ENCODE measurements around the gene EHMT1.

Gene EHMT1

DNA sequence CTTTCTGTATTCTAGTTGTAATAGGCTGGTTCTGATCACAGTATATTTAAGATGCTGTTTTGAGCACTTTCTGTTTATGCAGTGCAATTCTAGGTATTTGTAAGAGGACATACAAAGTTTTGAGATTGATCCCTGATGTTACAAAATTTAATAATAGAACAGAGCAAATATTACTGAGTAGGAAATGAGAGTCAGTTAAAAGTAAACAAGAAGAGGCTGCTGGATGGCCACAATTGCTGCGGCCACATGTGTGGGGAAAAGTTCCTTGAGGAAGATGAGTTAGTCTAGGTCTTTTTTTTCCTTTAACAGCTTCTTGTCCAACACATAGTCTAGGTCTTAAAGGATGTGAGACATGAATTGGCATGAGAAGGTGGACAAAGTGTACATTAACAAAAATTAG lies 11.3 kb downstream of the EHMT1 start:
- no peak for DNase-seq
- H3K36me3 ChIP-seq = peaks cover 5% of the 10 kb centered on the region; the same call in 1 of the 2 replicates
- no peaks in the 10 kb centered on the region for H3K4me1 ChIP-seq
- no peak overlapping the region for H3K4me3 ChIP-seq (ENCODE audit: low read depth, low read length)
- no peaks in the 10 kb centered on the region for H3K27me3 ChIP-seq
- no peaks in the 10 kb centered on the region for H3K9me3 ChIP-seq
- TF ChIP-seq, protein P1, sequence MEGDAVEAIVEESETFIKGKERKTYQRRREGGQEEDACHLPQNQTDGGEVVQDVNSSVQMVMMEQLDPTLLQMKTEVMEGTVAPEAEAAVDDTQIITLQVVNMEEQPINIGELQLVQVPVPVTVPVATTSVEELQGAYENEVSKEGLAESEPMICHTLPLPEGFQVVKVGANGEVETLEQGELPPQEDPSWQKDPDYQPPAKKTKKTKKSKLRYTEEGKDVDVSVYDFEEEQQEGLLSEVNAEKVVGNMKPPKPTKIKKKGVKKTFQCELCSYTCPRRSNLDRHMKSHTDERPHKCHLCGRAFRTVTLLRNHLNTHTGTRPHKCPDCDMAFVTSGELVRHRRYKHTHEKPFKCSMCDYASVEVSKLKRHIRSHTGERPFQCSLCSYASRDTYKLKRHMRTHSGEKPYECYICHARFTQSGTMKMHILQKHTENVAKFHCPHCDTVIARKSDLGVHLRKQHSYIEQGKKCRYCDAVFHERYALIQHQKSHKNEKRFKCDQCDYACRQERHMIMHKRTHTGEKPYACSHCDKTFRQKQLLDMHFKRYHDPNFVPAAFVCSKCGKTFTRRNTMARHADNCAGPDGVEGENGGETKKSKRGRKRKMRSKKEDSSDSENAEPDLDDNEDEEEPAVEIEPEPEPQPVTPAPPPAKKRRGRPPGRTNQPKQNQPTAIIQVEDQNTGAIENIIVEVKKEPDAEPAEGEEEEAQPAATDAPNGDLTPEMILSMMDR (IDR thresholded peaks at IDR 0.05; ENCODE audit: low read depth, low read length) = no peak

DNA sequence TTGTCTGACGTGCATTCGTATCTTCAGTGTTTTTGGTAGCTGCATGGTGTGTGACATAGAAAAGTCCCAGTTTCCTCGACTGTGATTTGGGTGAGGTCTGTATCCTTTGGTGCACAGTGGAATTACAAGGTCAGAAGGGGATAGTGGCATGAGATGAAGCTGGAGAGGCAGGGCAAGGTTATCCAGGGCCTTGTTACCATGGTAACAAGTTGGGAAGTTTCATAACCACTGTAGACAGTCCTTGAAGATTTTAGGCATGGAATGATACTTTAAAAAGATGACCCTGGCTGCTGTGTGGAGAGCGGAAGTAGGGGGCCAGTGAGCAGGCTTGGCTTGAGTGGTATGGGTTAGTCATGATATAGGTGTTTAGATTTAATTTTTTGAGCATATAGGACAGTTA lies 11.9 kb downstream of the EHMT1 start:
- Histone ChIP-seq H3K27me3 (no peaks in the 10 kb centered on the region), H3K4me1 (no peaks in the 10 kb centered on the region), H3K36me3 (peaks cover 5% of the 10 kb centered on the region; the same call in 1 of the 2 replicates), H3K9me3 (no peaks in the 10 kb centered on the region), H3K4me3 (ENCODE audit: low read depth, low read length) (no peak overlapping the region)
- no peak for DNase-seq
- TF ChIP-seq, protein P1 (IDR thresholded peaks at IDR 0.05; ENCODE audit: low read depth, low read length) = no peak

DNA sequence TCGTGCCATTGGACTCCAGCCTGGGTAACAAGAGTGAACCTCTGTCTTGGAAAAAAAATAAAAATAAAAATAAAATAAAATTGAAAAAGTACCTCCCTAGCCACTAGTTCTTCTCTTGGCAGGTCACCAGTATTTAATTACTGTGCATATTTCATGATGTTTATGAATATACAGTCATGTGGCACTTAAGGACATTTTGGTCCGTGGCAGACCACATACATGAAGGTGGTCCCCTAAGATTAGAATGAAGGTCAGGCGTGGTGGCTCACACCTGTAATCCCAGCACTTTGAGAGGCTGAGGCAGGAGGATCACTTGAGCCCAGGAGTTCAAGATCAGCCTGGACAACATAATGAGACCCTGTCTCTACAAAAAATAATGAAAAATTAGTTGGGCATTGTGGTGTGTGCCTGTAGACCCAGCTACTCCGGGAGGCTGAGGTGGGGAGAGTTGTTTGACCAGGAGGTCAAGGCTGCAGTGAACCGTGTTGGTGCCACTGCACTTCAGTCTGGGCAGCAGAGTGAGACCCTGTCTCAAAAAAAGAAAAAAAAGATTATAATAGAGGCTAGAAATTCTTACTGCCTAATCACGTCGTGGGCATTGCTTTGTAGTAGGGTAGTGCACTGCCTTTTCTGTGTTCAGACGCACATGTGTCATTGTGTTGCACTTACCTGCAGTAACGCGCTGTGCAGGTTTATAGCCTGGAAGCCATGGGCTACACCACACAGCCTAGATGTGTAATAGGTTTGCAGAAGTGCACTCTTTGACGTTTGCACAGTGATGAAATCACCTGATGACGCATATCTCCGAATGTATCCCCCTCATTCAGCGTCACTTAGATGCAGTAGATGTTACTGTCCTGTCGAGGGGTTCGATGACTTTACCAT lies 12.8 kb downstream of the EHMT1 start:
- H3K4me1 ChIP-seq = no peaks in the 10 kb centered on the region
- no peak for DNase-seq
- H3K9me3 ChIP-seq = no peaks in the 10 kb centered on the region
- H3K36me3 ChIP-seq = peaks cover 5% of the 10 kb centered on the region; the same call in 1 of the 2 replicates
- TF ChIP-seq, protein P1 (IDR thresholded peaks at IDR 0.05; ENCODE audit: low read depth, low read length) = no peak
- H3K27me3 ChIP-seq = no peaks in the 10 kb centered on the region
- H3K4me3 ChIP-seq (ENCODE audit: low read depth, low read length) = no peak overlapping the region

DNA sequence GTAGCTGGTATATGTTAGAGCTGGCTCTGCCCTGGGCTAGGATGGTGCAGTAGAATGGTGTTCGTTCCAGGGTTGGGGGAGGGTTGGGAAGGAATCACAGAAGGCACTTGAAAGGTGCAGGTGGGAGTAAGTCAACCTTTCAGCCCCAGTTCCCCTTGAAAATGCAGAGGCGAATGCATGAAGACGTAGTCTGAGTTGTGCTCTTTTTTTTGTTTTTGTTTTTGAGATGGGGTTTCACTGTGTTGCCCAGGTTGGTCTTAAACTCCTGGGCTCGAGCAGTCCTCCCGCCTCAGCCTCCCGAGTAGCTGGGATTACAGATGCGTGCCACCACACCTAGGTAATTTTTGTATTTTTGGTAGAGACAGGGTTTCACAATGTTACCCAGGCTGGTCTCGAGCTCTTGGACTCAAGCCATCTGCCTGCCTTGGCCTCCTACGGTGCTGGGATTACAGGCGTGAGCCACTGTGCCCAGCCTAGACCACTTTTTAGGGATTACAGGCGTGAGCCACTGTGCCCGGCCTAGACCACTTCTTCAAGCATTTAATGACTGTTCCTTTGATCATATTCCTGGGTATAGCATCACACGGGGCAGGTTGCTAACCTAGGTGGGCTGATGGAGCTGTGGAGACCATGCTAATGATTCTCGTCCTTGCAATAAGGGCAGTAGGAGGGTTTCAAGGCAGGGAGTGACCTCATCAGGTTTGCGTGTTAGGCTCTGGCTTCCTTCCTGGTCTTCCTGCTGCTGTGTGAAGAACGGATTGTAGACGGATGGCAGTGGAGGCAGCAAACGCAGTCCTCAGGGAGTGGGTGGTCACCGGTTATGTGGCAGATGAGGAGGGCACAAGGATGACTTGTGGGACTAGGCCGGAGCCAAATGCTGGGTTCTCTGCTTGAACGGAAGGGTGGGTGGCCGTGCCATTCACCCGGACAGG lies 13.7 kb downstream of the EHMT1 start:
- H3K9me3 ChIP-seq = no peaks in the 10 kb centered on the region
- H3K4me1 ChIP-seq = no peaks in the 10 kb centered on the region
- TF ChIP-seq, protein P1 (IDR thresholded peaks at IDR 0.05; ENCODE audit: low read depth, low read length) = no peak
- H3K4me3 ChIP-seq (ENCODE audit: low read depth, low read length) = no peak overlapping the region
- H3K36me3 ChIP-seq = peaks cover 5% of the 10 kb centered on the region; the same call in 1 of the 2 replicates
- H3K27me3 ChIP-seq = no peaks in the 10 kb centered on the region
- no peak for DNase-seq

DNA sequence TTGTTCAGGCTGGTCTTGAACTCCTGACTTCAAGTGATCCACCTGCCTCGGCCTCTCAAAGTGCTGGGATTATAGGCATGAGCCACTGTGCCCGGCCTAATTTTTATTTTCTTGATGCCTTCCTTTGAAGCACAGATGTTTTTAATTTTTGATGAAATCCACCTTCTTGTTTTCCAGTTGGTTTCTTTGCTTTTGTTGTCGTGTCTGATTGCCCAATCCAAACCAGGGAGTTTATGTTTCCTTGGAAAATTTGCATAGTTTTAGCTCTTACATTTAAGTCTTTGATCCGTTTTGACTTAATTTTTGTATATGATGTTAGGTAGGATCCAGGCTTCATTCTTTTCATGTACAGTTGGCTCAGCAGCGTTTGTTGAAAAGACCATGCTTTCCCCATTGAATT lies 15.2 kb downstream of the EHMT1 start:
- Histone ChIP-seq H3K27me3 (no peaks in the 10 kb centered on the region), H3K36me3 (0 out of 2 replicates have a peak, but pooled peaks cover 2% of the 10 kb centered on the region), H3K4me1 (no peaks in the 10 kb centered on the region), H3K4me3 (ENCODE audit: low read depth, low read length) (no peak overlapping the region), H3K9me3 (no peaks in the 10 kb centered on the region)
- TF ChIP-seq, protein P1 (IDR thresholded peaks at IDR 0.05; ENCODE audit: low read depth, low read length) = no peak
- DNase-seq = no peak

Measured in BE2C (cell line).